T-helper 2 cell treated with Interferon-gamma antibody and Interleukin-4, amounts not matched to agents 100 ng/mL and 5 ng/mL, for 36 hours (primary cell): ENCODE results near the gene TTBK1. TPM values are rescaled to one million over a fixed set of nuclear protein-coding genes. Genes with fewer than 3 reads are reported as not detected.

Experiments used
- total RNA-seq: library from RNA; stranded (reverse); gene quantifications from 2 replicates; pipeline ENCODE4 v1.2.3, GENCODE V29; 2022

TTBK1 gene
- total RNA-seq, 1 donor from 2014 or later, result 0.18 TPM

Other genes starting within 250 kb of the TTBK1 start
- gene MEA1, start 229.5 kb upstream of the TTBK1 start, total RNA-seq, result 63.6 and 65.6 TPM in 2 replicates
- gene KLHDC3, start 229.2 kb upstream of the TTBK1 start, total RNA-seq, result 65.4 and 67.1 TPM in 2 replicates
- gene RRP36, start 221.9 kb upstream of the TTBK1 start, total RNA-seq, result 70.7 and 74.8 TPM in 2 replicates
- 10.6 and 12.0 TPM in 2 replicates for gene CUL7, start 189.6 kb upstream of the TTBK1 start, total RNA-seq
- 47.9 and 50.2 TPM in 2 replicates for gene MRPL2, start 184.0 kb upstream of the TTBK1 start, total RNA-seq
- 10.1 and 11.4 TPM in 2 replicates for gene KLC4, start 183.8 kb upstream of the TTBK1 start, total RNA-seq
- gene PTK7, start 167.2 kb upstream of the TTBK1 start, total RNA-seq, result 1.9 TPM in 2 replicates
- gene SRF, start 72.2 kb upstream of the TTBK1 start, total RNA-seq, result 46.5 and 46.8 TPM in 2 replicates
- gene CUL9, start 61.3 kb upstream of the TTBK1 start, total RNA-seq, result 42.9 and 45.5 TPM in 2 replicates
- gene DNPH1, start 14.0 kb upstream of the TTBK1 start, total RNA-seq, result 43.9 and 45.7 TPM in 2 replicates
- gene SLC22A7, start 54.8 kb downstream of the TTBK1 start, total RNA-seq, result not detected in 2 replicates
- 0.23 and 0.34 TPM in 2 replicates for gene CRIP3, start 65.3 kb downstream of the TTBK1 start, total RNA-seq
- 12.1 and 12.2 TPM in 2 replicates for gene ZNF318, start 126.2 kb downstream of the TTBK1 start, total RNA-seq
- 51.6 and 52.1 TPM in 2 replicates for gene ABCC10, start 184.1 kb downstream of the TTBK1 start, total RNA-seq
- gene DLK2, start 212.1 kb downstream of the TTBK1 start, total RNA-seq, result 0.20 and 0.45 TPM in 2 replicates
- gene TJAP1, start 234.1 kb downstream of the TTBK1 start, total RNA-seq, result 31.3 and 36.2 TPM in 2 replicates